Measurements from ENCODE around the gene GFOD1. TPM values are rescaled to one million over a fixed set of nuclear protein-coding genes. Genes with fewer than 3 reads are reported as not detected.
A peak's percentile ranks its signal among the peaks of the same experiment; 100 is the strongest.

The GFOD1 gene
- total and polyA plus RNA-seq, 2 of the 4 experiments (the other 2 are of a cell fraction), result 1.8 to 3.4 TPM

DNA sequence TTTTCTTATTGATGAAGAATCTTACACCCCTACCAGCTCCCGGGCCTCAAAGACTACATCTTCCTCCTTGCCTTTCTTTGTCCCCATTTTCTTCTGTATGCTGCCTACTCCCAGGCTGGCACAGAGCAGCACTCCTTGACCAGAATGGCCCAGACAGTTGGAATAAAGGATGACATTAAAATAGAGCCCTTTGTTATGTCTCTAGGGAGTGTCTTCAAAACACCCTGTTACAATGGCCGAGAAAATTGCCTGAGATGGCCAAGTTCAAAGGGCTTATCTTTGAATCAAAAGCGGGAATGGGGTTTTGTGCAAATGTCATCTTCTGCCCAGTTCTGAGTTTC, 80.1 kb downstream of the GFOD1 start:
- no peak overlapping the region; the same call in 2 of the 3 replicates for H2BK15ac ChIP-seq (ENCODE audit: low read depth, low read length)
- peak overlapping the region; percentile 96 for H3K18ac ChIP-seq (ENCODE audit: low read depth, low read length)
- H4K5ac ChIP-seq (ENCODE audit: low read depth, low read length), result peak overlapping the region; percentile 87
- no peak for DNase-seq
- peak overlapping the region; percentile 65 for H4K91ac ChIP-seq (ENCODE audit: insufficient read depth, low read depth, low read length)
- H3K56ac ChIP-seq (ENCODE audit: extremely low read depth, insufficient read depth, low read length), result no peak overlapping the region
- no peak for TF ChIP-seq FOS (IDR thresholded peaks at IDR 0.05; ENCODE audit: low read depth, low read length)
- no peak for TF ChIP-seq CHD1 (IDR thresholded peaks at IDR 0.05; ENCODE audit: low read depth, low read length)
- no peak for TF ChIP-seq MAFK (IDR thresholded peaks at IDR 0.05; ENCODE audit: low read depth, low read length)
- no peak for TF ChIP-seq MAZ (IDR thresholded peaks at IDR 0.05; ENCODE audit: borderline replicate concordance, low read depth, low read length)
- no peak for TF ChIP-seq RFX5 (IDR thresholded peaks at IDR 0.05; ENCODE audit: low read depth, low read length)
- TF ChIP-seq, protein P1, sequence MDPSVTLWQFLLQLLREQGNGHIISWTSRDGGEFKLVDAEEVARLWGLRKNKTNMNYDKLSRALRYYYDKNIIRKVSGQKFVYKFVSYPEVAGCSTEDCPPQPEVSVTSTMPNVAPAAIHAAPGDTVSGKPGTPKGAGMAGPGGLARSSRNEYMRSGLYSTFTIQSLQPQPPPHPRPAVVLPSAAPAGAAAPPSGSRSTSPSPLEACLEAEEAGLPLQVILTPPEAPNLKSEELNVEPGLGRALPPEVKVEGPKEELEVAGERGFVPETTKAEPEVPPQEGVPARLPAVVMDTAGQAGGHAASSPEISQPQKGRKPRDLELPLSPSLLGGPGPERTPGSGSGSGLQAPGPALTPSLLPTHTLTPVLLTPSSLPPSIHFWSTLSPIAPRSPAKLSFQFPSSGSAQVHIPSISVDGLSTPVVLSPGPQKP (IDR thresholded peaks at IDR 0.05; ENCODE audit: borderline replicate concordance, low read depth, low read length), result no peak
- no peak for TF ChIP-seq BHLHE40 (IDR thresholded peaks at IDR 0.05; ENCODE audit: low read depth, low read length)
- no peak for TF ChIP-seq SMC3 (IDR thresholded peaks at IDR 0.05; ENCODE audit: low read depth, low read length)
- H3K9me3 ChIP-seq (ENCODE audit: control insufficient read depth, insufficient read depth, low read length), result no peaks in the 10 kb centered on the region
- H3K27ac ChIP-seq (ENCODE audit: insufficient read depth, low read length), result peak overlapping the region; percentile 77; the same call in 1 of the 2 replicates
- peak overlapping the region; percentile 5; the same call in 1 of the 2 replicates for H3K4me2 ChIP-seq (ENCODE audit: low read depth, low read length)
- WGBS, 2 experiments (ENCODE audit: extremely low coverage in 2 of 2, insufficient read length in 1 of 2), result 100% methylated on average over 2 of the region's 3 CpGs; no CpG with 5 or more reads in 1 of the 2 experiments
- ChIA-PET POLR2A (ENCODE audit: unreplicated experiment) (no interaction called here), CTCF (no interaction called here)
- peak overlapping the region; percentile 8 for H2AK9ac ChIP-seq (replicated peaks; ENCODE audit: low read depth, low read length, poor library complexity)
- peak overlapping the region; percentile 82 for H2BK120ac ChIP-seq (ENCODE audit: low read depth, low read length)
- peak overlapping the region in 1 of 2 experiments; percentile 73; a peak in 2 of 4 replicates for H4K8ac ChIP-seq (ENCODE audit: low read depth in 2 of 2, low read length in 2 of 2)
- peak overlapping the region; percentile 9; the same call in 1 of the 2 replicates for H3K23ac ChIP-seq (ENCODE audit: low read depth, low read length)
- peaks cover 0 to 15% of the 10 kb centered on the region in 2 experiments; a peak in 2 of 4 replicates for H3K79me1 ChIP-seq (ENCODE audit: low read depth in 1 of 2, low read length in 2 of 2)
- H3K9me1 ChIP-seq (ENCODE audit: insufficient read depth, low read length), result peaks cover 10% of the 10 kb centered on the region
- no peak overlapping the region for H2AFZ ChIP-seq (replicated peaks; ENCODE audit: low read length, poor library complexity)
- no peaks in the 10 kb centered on the region for H4K20me1 ChIP-seq (ENCODE audit: insufficient read depth, low read length)
- peak overlapping the region; percentile 70; the same call in 1 of the 2 replicates for H3K14ac ChIP-seq (replicated peaks; ENCODE audit: low read depth, low read length)
- dilution Hi-C loops (cut with HindIII; ENCODE audit: low sequenced_read_pairs, unreplicated experiment) (no loop called here), in situ Hi-C loops (cut with MboI; ENCODE audit: low sequenced_read_pairs) (no loop called here), intact Hi-C loops (cut with micrococcal nuclease) (no loop called here)
- peak overlapping the region; percentile 85 for H3K4ac ChIP-seq (ENCODE audit: low read depth, low read length)
- no TSS peak for BruUV-seq (replicated peaks)
- ATAC-seq (ENCODE audit: low read depth), result no peak
- H2AK5ac ChIP-seq (ENCODE audit: low read depth, low read length), result peak overlapping the region; percentile 84
- H3K36me3 ChIP-seq (ENCODE audit: control insufficient read depth, insufficient read depth, low read length), result no peaks in the 10 kb centered on the region
- peaks cover 12% of the 10 kb centered on the region for H3K4me1 ChIP-seq (ENCODE audit: control insufficient read depth, insufficient read depth, low read length)
- peak overlapping the region; percentile 73 for H2BK20ac ChIP-seq (ENCODE audit: low read depth, low read length)
- H3K4me3 ChIP-seq (ENCODE audit: insufficient read depth, low read depth, low read length), result no peak overlapping the region
- H2BK5ac ChIP-seq (ENCODE audit: low read depth, low read length, poor library complexity, severe bottlenecking), result peak overlapping the region; percentile 30
- no peak overlapping the region for H3K9ac ChIP-seq (ENCODE audit: low read depth, low read length)
- H3K27me3 ChIP-seq (ENCODE audit: control insufficient read depth, insufficient read depth, low read length), result no peaks in the 10 kb centered on the region
